ENCODE results near the gene S100A4. TPM values are rescaled to one million over a fixed set of nuclear protein-coding genes. Genes with fewer than 3 reads are reported as not detected.

The S100A4 gene
- total RNA-seq, 4 donors from 2014 or later: 89.3 to 229 (median 175) TPM

- Histone ChIP-seq H3K27me3 (no peaks in the 10 kb centered on the region), H3K4me3 (no peak overlapping the region), H3K27ac (no peak overlapping the region), H3K9me3 (no peaks in the 10 kb centered on the region), H3K36me3 (no peaks in the 10 kb centered on the region), H3K4me1 (peaks cover 33% of the 10 kb centered on the region)
- 68% methylated on average over 3 of the region's 3 CpGs for WGBS
- TF ChIP-seq POLR2A (IDR thresholded peaks at IDR 0.05) (no peak), CTCF (IDR thresholded peaks at IDR 0.05) (no peak), EP300 (IDR thresholded peaks at IDR 0.05) (no peak), POLR2AphosphoS5 (IDR thresholded peaks at IDR 0.05) (no peak)
- DNase-seq (ENCODE audit: low spot score in 2 of 2): peak in 1 of 2 donors; percentile 60
Measured at GRCh38 chr1:153513023-153513422, 32.6 kb downstream of the S100A4 start.

- peak; percentile 85 to 91 for DNase-seq (ENCODE audit: low spot score in 2 of 2)
- Histone ChIP-seq H3K27me3 (no peaks in the 10 kb centered on the region), H3K4me3 (no peak overlapping the region), H3K36me3 (no peaks in the 10 kb centered on the region), H3K27ac (no peak overlapping the region), H3K9me3 (no peaks in the 10 kb centered on the region), H3K4me1 (peaks cover 43% of the 10 kb centered on the region)
- TF ChIP-seq EP300 (IDR thresholded peaks at IDR 0.05): no peak
- no peak for TF ChIP-seq POLR2AphosphoS5 (IDR thresholded peaks at IDR 0.05)
- TF ChIP-seq CTCF (IDR thresholded peaks at IDR 0.05): peak; percentile 70 to 73
- TF ChIP-seq POLR2A (IDR thresholded peaks at IDR 0.05): no peak
- 2% methylated on average over 7 of the region's 7 CpGs for WGBS
Measured at GRCh38 chr1:153510984-153511410, 34.6 kb downstream of the S100A4 start.

- peak in 1 of 2 donors; percentile 78 for DNase-seq (ENCODE audit: low spot score in 2 of 2)
- Histone ChIP-seq H3K4me3 (no peak overlapping the region), H3K27ac (no peak overlapping the region), H3K36me3 (no peaks in the 10 kb centered on the region), H3K27me3 (no peaks in the 10 kb centered on the region), H3K4me1 (peaks cover 31% of the 10 kb centered on the region), H3K9me3 (no peaks in the 10 kb centered on the region)
- 59% methylated on average over 4 of the region's 4 CpGs for WGBS
- TF ChIP-seq CTCF (IDR thresholded peaks at IDR 0.05): peak; percentile 28 to 45
- TF ChIP-seq EP300 (IDR thresholded peaks at IDR 0.05): no peak
Measured at GRCh38 chr1:153509729-153510354, 35.8 kb downstream of the S100A4 start.

GRCh38 chr1:153509036-153509435 is 36.6 kb downstream of the S100A4 start:
- DNase-seq (ENCODE audit: low spot score in 2 of 2): peak in 1 of 2 donors; percentile 12
- WGBS: 88% methylated on average over 3 of the region's 3 CpGs
- peaks cover 28% of the 10 kb centered on the region for H3K4me1 ChIP-seq
- H3K4me3 ChIP-seq: no peak overlapping the region
- TF ChIP-seq POLR2A (IDR thresholded peaks at IDR 0.05) (no peak), EP300 (IDR thresholded peaks at IDR 0.05) (no peak), CTCF (IDR thresholded peaks at IDR 0.05) (no peak), POLR2AphosphoS5 (IDR thresholded peaks at IDR 0.05) (no peak)
- no peaks in the 10 kb centered on the region for H3K27me3 ChIP-seq
- no peaks in the 10 kb centered on the region for H3K36me3 ChIP-seq
- H3K9me3 ChIP-seq: no peaks in the 10 kb centered on the region
- no peak overlapping the region for H3K27ac ChIP-seq

- H3K4me3 ChIP-seq: no peak overlapping the region
- H3K36me3 ChIP-seq: no peaks in the 10 kb centered on the region
- TF ChIP-seq POLR2A (IDR thresholded peaks at IDR 0.05) (no peak), EP300 (IDR thresholded peaks at IDR 0.05) (no peak), POLR2AphosphoS5 (IDR thresholded peaks at IDR 0.05) (no peak), CTCF (IDR thresholded peaks at IDR 0.05) (no peak)
- peak overlapping the region; percentile 71 for H3K27ac ChIP-seq
- peak in 1 of 2 donors; percentile 58 for DNase-seq (ENCODE audit: low spot score in 2 of 2)
- H3K27me3 ChIP-seq: no peaks in the 10 kb centered on the region
- H3K9me3 ChIP-seq: no peaks in the 10 kb centered on the region
- WGBS: 84% methylated on average over 11 of the region's 11 CpGs
- peaks cover 28% of the 10 kb centered on the region for H3K4me1 ChIP-seq
Measured at GRCh38 chr1:153507926-153508583, 37.6 kb downstream of the S100A4 start.

Measured in suprapubic skin (tissue), 4 donors.